BLaER1 treated with 17β-estradiol and CSF1 and Interleukin-3, amounts not matched to agents 10 nM and 100 nM (cell line): ENCODE results near the gene KCNIP4.

Source experiments
- H3K27ac ChIP-seq, 11 experiments: shearing (Covaris generic); formaldehyde crosslinking; 2 replicates each; pipeline ENCODE4 v1.8.1; 2022
- H3K27me3 ChIP-seq, 11 experiments: shearing (Covaris generic); formaldehyde crosslinking; 2 replicates each; pipeline ENCODE4 v1.8.1; 2022
- H3K36me3 ChIP-seq, 11 experiments: shearing (Covaris generic); formaldehyde crosslinking; 2 replicates each; pipeline ENCODE4 v1.8.1; 2022
- H3K4me1 ChIP-seq, 10 experiments: shearing (Covaris generic); formaldehyde crosslinking; 2 replicates each; pipeline ENCODE4 v1.8.1; 2022
- H3K4me2 ChIP-seq, 11 experiments: shearing (Covaris generic); formaldehyde crosslinking; 2 replicates each; pipeline ENCODE4 v1.8.1; 2022
- H3K4me3 ChIP-seq, 10 experiments: shearing (Covaris generic); formaldehyde crosslinking; 2 replicates each; pipeline ENCODE4 v1.8.1; 2022
- H3K9ac ChIP-seq, 11 experiments: shearing (Covaris generic); formaldehyde crosslinking; 2 replicates each; pipeline ENCODE4 v1.8.1; 2022
- H3K9me3 ChIP-seq, 11 experiments: shearing (Covaris generic); formaldehyde crosslinking; replicated peaks in 1 of 11; 2 replicates each; pipeline ENCODE4 v1.8.1; 2022
- H4K20me1 ChIP-seq, 11 experiments: shearing (Covaris generic); formaldehyde crosslinking; 2 replicates each; pipeline ENCODE4 v1.8.1; 2022
- Cebpa-rat ChIP-seq, 11 experiments: shearing (Covaris generic); IDR thresholded peaks; 2 replicates each; pipeline ENCODE4 v1.8.1; 2022

Gene KCNIP4

GRCh38 chr4:21795091-21795490 is 153.5 kb downstream of the KCNIP4 start:
- TF ChIP-seq Cebpa-rat (IDR thresholded peaks at IDR 0.05) = peak in 7 of 11 experiments; percentile 48 to 75 (median 52); a peak in 6 of 22 replicates
- Histone ChIP-seq H3K36me3 (no peaks in the 10 kb centered on the region), H3K9me3 (no peaks in the 10 kb centered on the region), H3K27me3 (no peaks in the 10 kb centered on the region), H3K4me3 (no peak overlapping the region), H3K27ac (no peak overlapping the region), H3K4me2 (no peak overlapping the region), H4K20me1 (no peaks in the 10 kb centered on the region), H3K9ac (no peak overlapping the region), H3K4me1 (0 out of 20 replicates have a peak, but pooled peaks cover 0 to 3% (median 0%) of the 10 kb centered on the region in 10 experiments)

GRCh38 chr4:21792736-21793135 is 155.8 kb downstream of the KCNIP4 start:
- no peak overlapping the region for H3K9ac ChIP-seq
- H3K27me3 ChIP-seq = no peaks in the 10 kb centered on the region
- no peak overlapping the region for H3K27ac ChIP-seq
- no peaks in the 10 kb centered on the region for H4K20me1 ChIP-seq
- H3K4me2 ChIP-seq = no peak overlapping the region
- H3K4me1 ChIP-seq = 0 out of 20 replicates have a peak, but pooled peaks cover 0 to 3% (median 0%) of the 10 kb centered on the region in 10 experiments
- no peak for TF ChIP-seq Cebpa-rat (IDR thresholded peaks at IDR 0.05)
- H3K9me3 ChIP-seq = no peaks in the 10 kb centered on the region
- no peaks in the 10 kb centered on the region for H3K36me3 ChIP-seq
- no peak overlapping the region for H3K4me3 ChIP-seq

GRCh38 chr4:21790438-21791029 is 158.0 kb downstream of the KCNIP4 start:
- Histone ChIP-seq H4K20me1 (no peaks in the 10 kb centered on the region), H3K27me3 (no peaks in the 10 kb centered on the region), H3K36me3 (no peaks in the 10 kb centered on the region), H3K4me2 (no peak overlapping the region), H3K4me1 (0 out of 20 replicates have a peak, but pooled peaks cover 0 to 3% (median 0%) of the 10 kb centered on the region in 10 experiments), H3K27ac (no peak overlapping the region), H3K9ac (no peak overlapping the region), H3K4me3 (no peak overlapping the region), H3K9me3 (no peaks in the 10 kb centered on the region)
- TF ChIP-seq Cebpa-rat (IDR thresholded peaks at IDR 0.05) = no peak

DNA sequence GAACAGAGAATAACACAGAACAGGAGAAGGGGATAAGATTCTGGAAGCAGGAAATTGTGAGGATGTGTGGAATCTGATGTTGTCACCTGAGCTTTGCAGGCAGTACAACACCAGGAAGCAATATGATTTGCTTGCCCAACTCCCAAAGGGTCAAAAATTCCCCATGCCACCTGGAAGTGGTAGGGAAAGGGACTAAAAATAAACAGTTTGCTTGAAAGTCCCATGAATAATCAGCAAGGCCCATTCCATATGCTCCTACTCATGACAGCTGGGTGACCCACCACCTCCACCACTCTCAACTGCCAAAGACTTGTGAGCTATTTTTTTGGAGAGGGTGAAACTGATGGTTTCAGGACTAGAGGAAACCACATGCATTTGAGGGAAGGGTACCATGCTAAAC is 168.4 kb downstream of the KCNIP4 start:
- Histone ChIP-seq H3K27ac (no peak overlapping the region), H4K20me1 (no peaks in the 10 kb centered on the region), H3K4me1 (peaks cover 0 to 4% (median 0%) of the 10 kb centered on the region in 10 experiments; a peak in 4 of 20 replicates), H3K4me3 (no peak overlapping the region), H3K9ac (no peak overlapping the region), H3K27me3 (no peaks in the 10 kb centered on the region), H3K9me3 (peaks cover 0 to 16% (median 0%) of the 10 kb centered on the region in 11 experiments; a peak in 9 of 22 replicates), H3K4me2 (no peak overlapping the region), H3K36me3 (no peaks in the 10 kb centered on the region)
- no peak for TF ChIP-seq Cebpa-rat (IDR thresholded peaks at IDR 0.05)

DNA sequence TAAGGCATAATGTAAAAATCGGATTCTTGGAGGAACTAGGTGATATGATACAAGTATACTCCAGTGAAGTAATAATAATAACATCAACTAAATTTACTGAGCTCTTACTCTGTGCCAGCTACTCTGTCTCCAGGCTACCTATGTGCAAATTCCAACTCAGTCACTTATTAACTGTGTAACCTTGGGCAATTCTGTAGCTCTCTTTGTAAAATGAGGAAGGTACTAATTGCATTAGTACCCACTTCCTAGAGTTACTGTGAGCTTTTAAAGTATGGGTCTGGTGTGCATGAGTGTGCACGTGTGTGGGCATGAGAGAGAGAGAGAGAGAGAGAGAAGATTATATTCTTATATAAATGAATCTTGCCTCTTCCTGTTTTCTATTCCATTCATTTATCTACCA is 169.9 kb downstream of the KCNIP4 start:
- H3K9me3 ChIP-seq = peaks cover 0 to 16% (median 0%) of the 10 kb centered on the region in 11 experiments; a peak in 9 of 22 replicates
- H3K27me3 ChIP-seq = no peaks in the 10 kb centered on the region
- H3K9ac ChIP-seq = no peak overlapping the region
- no peak overlapping the region for H3K4me2 ChIP-seq
- H3K36me3 ChIP-seq = no peaks in the 10 kb centered on the region
- H3K4me1 ChIP-seq = peaks cover 0 to 4% (median 0%) of the 10 kb centered on the region in 10 experiments; a peak in 4 of 20 replicates
- H3K27ac ChIP-seq = no peak overlapping the region
- no peak for TF ChIP-seq Cebpa-rat (IDR thresholded peaks at IDR 0.05)
- no peaks in the 10 kb centered on the region for H4K20me1 ChIP-seq
- H3K4me3 ChIP-seq = no peak overlapping the region

DNA sequence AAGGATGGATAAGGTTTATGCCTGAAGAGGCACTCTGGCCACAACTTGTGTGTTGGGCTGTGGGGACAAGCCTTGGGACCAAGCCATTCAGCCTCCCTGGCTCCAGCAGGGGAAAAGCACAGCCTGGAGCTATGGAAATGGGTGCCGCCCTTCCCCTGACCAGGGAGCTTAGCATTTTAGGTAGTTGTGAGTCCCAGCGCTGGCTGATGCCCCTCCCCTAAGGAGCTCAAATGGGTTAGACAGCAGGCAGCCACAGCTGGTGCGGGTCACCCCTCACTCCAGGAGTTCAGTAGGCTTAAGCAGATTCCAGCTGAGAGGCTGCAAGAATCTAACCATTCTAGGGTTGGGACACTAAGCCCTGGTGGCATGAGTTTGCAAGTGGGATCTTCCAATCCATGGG is 172.9 kb downstream of the KCNIP4 start:
- no peak for TF ChIP-seq Cebpa-rat (IDR thresholded peaks at IDR 0.05)
- no peak overlapping the region for H3K9ac ChIP-seq
- H3K36me3 ChIP-seq = no peaks in the 10 kb centered on the region
- no peak overlapping the region for H3K27ac ChIP-seq
- no peak overlapping the region for H3K4me2 ChIP-seq
- peaks cover 0 to 17% (median 0%) of the 10 kb centered on the region in 11 experiments; a peak in 9 of 22 replicates for H3K9me3 ChIP-seq
- no peak overlapping the region for H3K4me3 ChIP-seq
- H3K27me3 ChIP-seq = 0 out of 22 replicates have a peak, but pooled peaks cover 0 to 5% (median 0%) of the 10 kb centered on the region in 11 experiments
- peaks cover 0 to 4% (median 0%) of the 10 kb centered on the region in 10 experiments; a peak in 4 of 20 replicates for H3K4me1 ChIP-seq
- no peaks in the 10 kb centered on the region for H4K20me1 ChIP-seq

GRCh38 chr4:21769404-21770147 is 179.0 kb downstream of the KCNIP4 start:
- H3K9me3 ChIP-seq = peaks cover 0 to 5% (median 0%) of the 10 kb centered on the region in 11 experiments; a peak in 3 of 22 replicates
- H3K4me3 ChIP-seq = no peak overlapping the region
- H4K20me1 ChIP-seq = no peaks in the 10 kb centered on the region
- H3K36me3 ChIP-seq = no peaks in the 10 kb centered on the region
- H3K27ac ChIP-seq = peak overlapping the region in 1 of 11 experiments; percentile 19; a peak in 1 of 22 replicates
- H3K27me3 ChIP-seq = 0 out of 22 replicates have a peak, but pooled peaks cover 0 to 5% (median 0%) of the 10 kb centered on the region in 11 experiments
- TF ChIP-seq Cebpa-rat (IDR thresholded peaks at IDR 0.05) = no peak
- no peak overlapping the region for H3K9ac ChIP-seq
- peak overlapping the region in 7 of 11 experiments; percentile 2 to 61 (median 34); a peak in 8 of 22 replicates for H3K4me2 ChIP-seq
- peaks cover 0 to 13% (median 10%) of the 10 kb centered on the region in 10 experiments; a peak in 15 of 20 replicates for H3K4me1 ChIP-seq

- Histone ChIP-seq H4K20me1 (no peaks in the 10 kb centered on the region), H3K36me3 (no peaks in the 10 kb centered on the region), H3K9ac (no peak overlapping the region), H3K9me3 (peaks cover 0 to 5% (median 0%) of the 10 kb centered on the region in 11 experiments; a peak in 3 of 22 replicates), H3K4me3 (no peak overlapping the region), H3K27ac (peak overlapping the region in 1 of 11 experiments; percentile 19; a peak in 4 of 22 replicates), H3K27me3 (0 out of 22 replicates have a peak, but pooled peaks cover 0 to 5% (median 0%) of the 10 kb centered on the region in 11 experiments), H3K4me1 (peaks cover 0 to 13% (median 10%) of the 10 kb centered on the region in 10 experiments; a peak in 15 of 20 replicates), H3K4me2 (peak overlapping the region in 2 of 11 experiments; percentile 49 to 61; a peak in 5 of 22 replicates)
- TF ChIP-seq Cebpa-rat (IDR thresholded peaks at IDR 0.05) = no peak
Observed at GRCh38 chr4:21768349-21769310, 179.9 kb downstream of the KCNIP4 start.
